Measurements from ENCODE around the gene HPCA. TPM values are rescaled to one million over a fixed set of nuclear protein-coding genes. Genes with fewer than 3 reads are reported as not detected.
A peak's percentile ranks its signal among the peaks of the same experiment; 100 is the strongest.

The HPCA gene
- polyA plus RNA-seq (2013) = 0.83 and 1.4 TPM in 2 replicates

DNA sequence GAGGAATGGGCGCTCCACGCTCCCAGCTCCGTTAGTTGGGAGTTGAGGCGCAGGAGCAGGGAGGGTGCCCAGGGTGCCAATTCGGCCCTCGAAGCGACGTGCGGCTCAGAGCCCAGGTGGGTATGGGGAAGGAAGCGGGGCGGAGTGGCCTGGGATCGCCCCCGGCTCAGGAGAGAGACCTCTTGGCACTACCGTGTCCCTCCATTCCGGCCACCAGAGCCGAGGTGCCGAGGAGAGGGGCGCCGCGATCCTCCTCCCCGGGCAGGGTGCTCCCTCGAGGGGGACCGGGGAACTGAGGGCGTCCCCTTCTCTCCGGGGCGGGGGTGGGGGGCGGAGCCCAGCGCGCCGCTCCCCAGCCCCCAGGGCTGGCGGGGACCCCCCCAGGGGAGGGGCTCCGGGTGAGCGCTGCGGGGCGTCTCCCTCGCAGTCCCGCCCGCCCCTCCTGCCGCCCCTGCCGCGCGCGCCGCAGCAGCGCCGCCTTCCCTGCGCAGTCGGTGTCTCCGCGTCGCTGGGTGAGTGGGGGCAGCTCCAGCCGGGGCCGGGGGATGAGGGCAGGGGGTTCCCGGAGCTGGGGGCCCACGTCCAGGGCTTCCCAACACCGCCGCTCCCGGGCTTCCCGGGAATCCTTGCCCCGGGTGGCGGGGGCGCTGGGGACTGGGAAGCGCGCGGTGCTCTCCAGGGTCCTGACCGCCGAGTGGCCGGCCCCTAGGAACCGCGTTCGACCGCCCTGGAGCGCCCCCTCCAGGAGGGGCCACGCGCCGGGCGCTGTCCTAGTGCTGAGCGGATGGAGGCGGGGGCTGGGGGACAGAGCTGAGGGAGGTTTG is at the start of gene HPCA:
Gene HPCA (plus strand): TSS at position 488 of the 824 bp plus-strand sequence. CDS start 2,408 bp downstream, outside the sequence.
- H3K79me1 ChIP-seq (ENCODE audit: low read length) = no peaks in the 10 kb centered on the region
- H3K27me3 ChIP-seq (ENCODE audit: insufficient read depth, low read length) = peaks cover 9% of the 10 kb centered on the region
- H4K91ac ChIP-seq (ENCODE audit: low read depth, low read length) = no peak within 1 kb of the TSS
- H3K23ac ChIP-seq (ENCODE audit: low read length) = no peak within 1 kb of the TSS
- no peak within 1 kb of the TSS for H3K18ac ChIP-seq (ENCODE audit: low read length)
- H3K4ac ChIP-seq (ENCODE audit: low read depth, low read length) = no peak within 1 kb of the TSS
- H3K9me3 ChIP-seq (ENCODE audit: insufficient read depth, low read depth, low read length) = peaks cover 2% of the 10 kb centered on the region
- H3K36me3 ChIP-seq (ENCODE audit: control insufficient read depth in 1 of 2, insufficient read depth in 2 of 2, low read length in 2 of 2) = no peaks in the 10 kb centered on the region
- no peak within 1 kb of the TSS for H4K8ac ChIP-seq (ENCODE audit: low read depth, low read length)
- WGBS (ENCODE audit: extremely low coverage, insufficient coverage, insufficient read length) = no CpG with 5 or more reads among the region's 79 CpGs
- no peak within 1 kb of the TSS for H3K27ac ChIP-seq (ENCODE audit: low read depth, low read length)
- no peak within 1 kb of the TSS for H2AK5ac ChIP-seq (ENCODE audit: low read length)
- peaks cover 0 to 2% of the 10 kb centered on the region in 2 experiments for H3K4me1 ChIP-seq (ENCODE audit: control insufficient read depth in 1 of 2, insufficient read depth in 2 of 2, low read length in 2 of 2)
- DNase-seq = peak; percentile 53 to 68
- no peak within 1 kb of the TSS for H2BK5ac ChIP-seq (ENCODE audit: low read depth, low read length, poor library complexity)
- no peak within 1 kb of the TSS for H2BK12ac ChIP-seq (ENCODE audit: low read length)
- H3K4me3 ChIP-seq (ENCODE audit: low read depth, low read length) = no peak within 1 kb of the TSS
- H3K79me2 ChIP-seq (ENCODE audit: control insufficient read depth, insufficient read depth, low read length, poor library complexity) = no peaks in the 10 kb centered on the region
- H3K9ac ChIP-seq (ENCODE audit: low read length) = no peak within 1 kb of the TSS
- no peak within 1 kb of the TSS for H4K12ac ChIP-seq (ENCODE audit: low read depth, low read length)
- no peak within 1 kb of the TSS for H2AFZ ChIP-seq (ENCODE audit: insufficient read depth, low read length, poor library complexity)
- H3K14ac ChIP-seq (ENCODE audit: low read length) = no peak within 1 kb of the TSS
- peak within 1 kb of the TSS; percentile 58 for H3K4me2 ChIP-seq (ENCODE audit: low read length)
- no peak within 1 kb of the TSS for H2BK120ac ChIP-seq (ENCODE audit: insufficient read depth, low read length, poor library complexity)

DNA sequence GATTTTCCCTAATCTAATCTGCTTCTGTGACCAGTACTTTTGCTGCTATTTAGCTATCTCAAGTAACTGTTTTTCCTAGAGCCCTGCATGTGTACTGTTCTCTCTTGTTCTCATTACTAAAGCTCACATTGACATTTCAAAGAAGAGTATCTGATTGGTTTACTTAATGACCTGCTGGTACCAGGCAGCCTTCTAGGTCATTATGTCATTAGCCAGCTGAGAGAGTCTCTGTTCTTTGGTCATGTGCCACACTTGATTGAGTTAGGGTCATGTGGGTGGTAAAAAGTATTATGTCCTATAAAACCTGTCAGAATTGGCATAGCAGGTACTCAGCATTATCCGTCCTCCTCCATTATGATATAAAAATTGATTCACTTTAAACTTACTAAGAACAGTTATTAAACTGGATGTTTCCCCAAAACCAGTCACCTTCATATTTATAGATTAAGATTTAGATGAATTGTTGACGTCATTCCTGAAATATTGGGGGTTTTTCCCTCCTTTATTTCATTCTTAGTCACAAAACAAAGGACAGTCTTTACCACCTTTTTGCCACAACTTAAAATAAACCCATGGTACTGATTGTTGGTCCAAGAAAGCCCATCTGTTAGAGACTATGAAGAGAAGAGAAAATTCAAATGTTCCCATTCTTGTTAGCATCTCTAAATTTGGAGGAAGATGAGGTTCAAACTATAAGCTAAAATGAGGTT is 37.8 kb upstream of the HPCA start:
- Histone ChIP-seq H3K36me3 (ENCODE audit: control insufficient read depth in 1 of 2, insufficient read depth in 2 of 2, low read length in 2 of 2) (peaks cover 11 to 15% of the 10 kb centered on the region in 2 experiments), H3K4ac (ENCODE audit: low read depth, low read length) (no peak overlapping the region)

DNA sequence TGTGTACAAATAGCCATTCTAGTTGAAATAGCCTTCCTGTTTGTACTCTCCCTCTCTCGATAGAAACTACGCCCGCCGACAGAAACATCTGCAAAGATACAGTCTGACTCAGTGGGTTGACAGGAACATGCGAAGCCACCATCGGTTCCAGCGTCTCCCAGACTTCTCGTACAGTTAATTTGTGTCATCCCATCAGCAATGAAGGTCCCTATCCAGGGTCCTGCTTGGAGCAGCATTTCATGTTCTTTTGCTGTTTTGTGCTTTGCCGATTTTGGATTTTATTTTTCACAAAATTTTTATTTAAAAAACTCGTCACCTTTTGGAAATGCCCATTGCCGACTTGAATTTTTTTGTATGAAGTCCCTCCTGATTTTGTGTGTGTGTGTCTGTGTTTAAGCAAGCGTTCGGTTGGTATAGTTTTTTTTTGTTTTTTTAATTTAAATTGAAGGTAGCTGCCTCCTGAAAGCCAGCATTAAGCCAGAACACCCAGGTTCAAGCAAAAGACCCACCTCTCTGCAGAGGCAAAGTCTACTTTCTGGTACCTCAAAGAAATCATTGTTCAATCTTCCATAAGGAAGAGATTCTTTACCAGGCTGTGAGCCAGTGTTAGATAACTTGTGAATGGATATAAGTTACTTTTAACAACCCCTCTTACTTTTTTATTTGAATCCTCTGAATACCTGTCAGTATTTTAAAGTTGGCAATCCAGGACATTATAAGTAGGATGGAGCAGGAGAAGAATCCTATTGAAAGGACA is 30.3 kb upstream of the HPCA start:
- Histone ChIP-seq H3K9me3 (ENCODE audit: insufficient read depth, low read depth, low read length) (no peaks in the 10 kb centered on the region), H2BK120ac (ENCODE audit: insufficient read depth, low read length, poor library complexity) (no peak overlapping the region), H3K79me1 (ENCODE audit: low read length) (no peaks in the 10 kb centered on the region), H3K23ac (ENCODE audit: low read length) (no peak overlapping the region), H4K8ac (ENCODE audit: low read depth, low read length) (no peak overlapping the region), H2BK12ac (ENCODE audit: low read length) (no peak overlapping the region), H4K12ac (ENCODE audit: low read depth, low read length) (no peak overlapping the region), H2BK5ac (ENCODE audit: low read depth, low read length, poor library complexity) (no peak overlapping the region), H3K18ac (ENCODE audit: low read length) (no peak overlapping the region), H3K4me3 (ENCODE audit: low read depth, low read length) (no peak overlapping the region), H3K27me3 (ENCODE audit: insufficient read depth, low read length) (no peaks in the 10 kb centered on the region), H3K4me2 (ENCODE audit: low read length) (no peak overlapping the region), H2AK5ac (ENCODE audit: low read length) (no peak overlapping the region), H3K4me1 (ENCODE audit: control insufficient read depth in 1 of 2, insufficient read depth in 2 of 2, low read length in 2 of 2) (no peaks in the 10 kb centered on the region), H3K79me2 (ENCODE audit: control insufficient read depth, insufficient read depth, low read length, poor library complexity) (no peaks in the 10 kb centered on the region), H3K4ac (ENCODE audit: low read depth, low read length) (no peak overlapping the region), H3K14ac (ENCODE audit: low read length) (no peak overlapping the region), H2AFZ (ENCODE audit: insufficient read depth, low read length, poor library complexity) (no peak overlapping the region), H3K9ac (ENCODE audit: low read length) (no peak overlapping the region), H4K91ac (ENCODE audit: low read depth, low read length) (no peak overlapping the region), H3K36me3 (ENCODE audit: control insufficient read depth in 1 of 2, insufficient read depth in 2 of 2, low read length in 2 of 2) (peaks cover 7 to 20% of the 10 kb centered on the region in 2 experiments), H3K27ac (ENCODE audit: low read depth, low read length) (no peak overlapping the region)
- DNase-seq = no peak
- WGBS (ENCODE audit: extremely low coverage, insufficient coverage, insufficient read length) = no CpG with 5 or more reads among the region's 13 CpGs

More for the DNA sequence above, 37.8 kb upstream of the HPCA start:
- no peak overlapping the region for H3K18ac ChIP-seq (ENCODE audit: low read length)
- H2AFZ ChIP-seq (ENCODE audit: insufficient read depth, low read length, poor library complexity) = no peak overlapping the region
- H3K9me3 ChIP-seq (ENCODE audit: insufficient read depth, low read depth, low read length) = no peaks in the 10 kb centered on the region
- no peak overlapping the region for H4K8ac ChIP-seq (ENCODE audit: low read depth, low read length)
- no peaks in the 10 kb centered on the region for H3K79me1 ChIP-seq (ENCODE audit: low read length)
- H2AK5ac ChIP-seq (ENCODE audit: low read length) = no peak overlapping the region
- H3K4me2 ChIP-seq (ENCODE audit: low read length) = no peak overlapping the region
- no peak overlapping the region for H3K23ac ChIP-seq (ENCODE audit: low read length)
- no peak for DNase-seq
- no peak overlapping the region for H2BK5ac ChIP-seq (ENCODE audit: low read depth, low read length, poor library complexity)
- H4K12ac ChIP-seq (ENCODE audit: low read depth, low read length) = no peak overlapping the region
- no peak overlapping the region for H2BK12ac ChIP-seq (ENCODE audit: low read length)
- no peak overlapping the region for H2BK120ac ChIP-seq (ENCODE audit: insufficient read depth, low read length, poor library complexity)
- no peak overlapping the region for H3K4me3 ChIP-seq (ENCODE audit: low read depth, low read length)
- no peak overlapping the region for H3K9ac ChIP-seq (ENCODE audit: low read length)
- H3K4me1 ChIP-seq (ENCODE audit: control insufficient read depth in 1 of 2, insufficient read depth in 2 of 2, low read length in 2 of 2) = no peaks in the 10 kb centered on the region
- H4K91ac ChIP-seq (ENCODE audit: low read depth, low read length) = no peak overlapping the region
- H3K27ac ChIP-seq (ENCODE audit: low read depth, low read length) = no peak overlapping the region
- no peaks in the 10 kb centered on the region for H3K27me3 ChIP-seq (ENCODE audit: insufficient read depth, low read length)
- no peaks in the 10 kb centered on the region for H3K79me2 ChIP-seq (ENCODE audit: control insufficient read depth, insufficient read depth, low read length, poor library complexity)
- no peak overlapping the region for H3K14ac ChIP-seq (ENCODE audit: low read length)
- no CpG with 5 or more reads among the region's 2 CpGs for WGBS (ENCODE audit: extremely low coverage, insufficient coverage, insufficient read length)

DNA sequence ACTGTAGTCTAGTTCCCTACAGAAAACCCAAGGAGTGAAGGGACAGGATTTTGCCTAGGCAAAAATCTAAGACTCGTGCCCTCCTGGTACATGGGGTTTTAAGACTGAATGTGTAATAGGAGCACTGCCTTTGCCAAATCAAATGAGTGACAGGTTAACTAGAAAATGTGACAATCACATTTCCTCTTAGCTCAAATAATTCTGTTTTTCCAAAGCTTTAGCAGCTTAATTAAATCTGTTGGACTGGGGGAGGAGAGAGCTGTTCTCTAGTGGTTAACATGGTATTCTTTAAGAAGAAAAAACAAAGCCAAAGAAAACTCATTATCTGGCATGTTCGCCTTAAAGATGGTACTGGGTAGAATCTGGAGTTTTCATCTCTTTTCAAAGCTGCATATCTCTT is 28.2 kb upstream of the HPCA start:
- H4K12ac ChIP-seq (ENCODE audit: low read depth, low read length) = no peak overlapping the region
- H2BK5ac ChIP-seq (ENCODE audit: low read depth, low read length, poor library complexity) = no peak overlapping the region
- H3K4me1 ChIP-seq (ENCODE audit: control insufficient read depth in 1 of 2, insufficient read depth in 2 of 2, low read length in 2 of 2) = no peaks in the 10 kb centered on the region
- H3K36me3 ChIP-seq (ENCODE audit: control insufficient read depth in 1 of 2, insufficient read depth in 2 of 2, low read length in 2 of 2) = peaks cover 3 to 21% of the 10 kb centered on the region in 2 experiments
- no peak overlapping the region for H4K8ac ChIP-seq (ENCODE audit: low read depth, low read length)
- no peak overlapping the region for H2AK5ac ChIP-seq (ENCODE audit: low read length)
- no peak overlapping the region for H2BK12ac ChIP-seq (ENCODE audit: low read length)
- H3K79me2 ChIP-seq (ENCODE audit: control insufficient read depth, insufficient read depth, low read length, poor library complexity) = no peaks in the 10 kb centered on the region
- DNase-seq = no peak
- no peak overlapping the region for H3K27ac ChIP-seq (ENCODE audit: low read depth, low read length)
- no peaks in the 10 kb centered on the region for H3K79me1 ChIP-seq (ENCODE audit: low read length)
- no CpG with 5 or more reads among the region's 2 CpGs for WGBS (ENCODE audit: extremely low coverage, insufficient coverage, insufficient read length)
- no peak overlapping the region for H2AFZ ChIP-seq (ENCODE audit: insufficient read depth, low read length, poor library complexity)
- H3K23ac ChIP-seq (ENCODE audit: low read length) = no peak overlapping the region
- H3K14ac ChIP-seq (ENCODE audit: low read length) = no peak overlapping the region
- H3K4me3 ChIP-seq (ENCODE audit: low read depth, low read length) = no peak overlapping the region
- H3K27me3 ChIP-seq (ENCODE audit: insufficient read depth, low read length) = no peaks in the 10 kb centered on the region
- H3K18ac ChIP-seq (ENCODE audit: low read length) = no peak overlapping the region
- no peak overlapping the region for H2BK120ac ChIP-seq (ENCODE audit: insufficient read depth, low read length, poor library complexity)
- no peak overlapping the region for H3K4me2 ChIP-seq (ENCODE audit: low read length)
- H3K9me3 ChIP-seq (ENCODE audit: insufficient read depth, low read depth, low read length) = peaks cover under 1% of the 10 kb centered on the region
- H4K91ac ChIP-seq (ENCODE audit: low read depth, low read length) = no peak overlapping the region
- H3K4ac ChIP-seq (ENCODE audit: low read depth, low read length) = no peak overlapping the region
- H3K9ac ChIP-seq (ENCODE audit: low read length) = no peak overlapping the region
